NCI-H748 (cell line): Measurements from ENCODE around the gene LBR.
A peak's percentile ranks its signal among the peaks of the same experiment; 100 is the strongest.
"Not testable (repeated sequence)": the region's sequence is repeated elsewhere in the genome, so short reads cannot be mapped to it uniquely, and the experiment has no call there.

Experiments used
- DNase-seq: peaks from one replicate; lab custom pipeline; 2025; ENCODE audit not compliant: unreplicated experiment; lab: John Stamatoyannopoulos, UW

LBR gene

DNA sequence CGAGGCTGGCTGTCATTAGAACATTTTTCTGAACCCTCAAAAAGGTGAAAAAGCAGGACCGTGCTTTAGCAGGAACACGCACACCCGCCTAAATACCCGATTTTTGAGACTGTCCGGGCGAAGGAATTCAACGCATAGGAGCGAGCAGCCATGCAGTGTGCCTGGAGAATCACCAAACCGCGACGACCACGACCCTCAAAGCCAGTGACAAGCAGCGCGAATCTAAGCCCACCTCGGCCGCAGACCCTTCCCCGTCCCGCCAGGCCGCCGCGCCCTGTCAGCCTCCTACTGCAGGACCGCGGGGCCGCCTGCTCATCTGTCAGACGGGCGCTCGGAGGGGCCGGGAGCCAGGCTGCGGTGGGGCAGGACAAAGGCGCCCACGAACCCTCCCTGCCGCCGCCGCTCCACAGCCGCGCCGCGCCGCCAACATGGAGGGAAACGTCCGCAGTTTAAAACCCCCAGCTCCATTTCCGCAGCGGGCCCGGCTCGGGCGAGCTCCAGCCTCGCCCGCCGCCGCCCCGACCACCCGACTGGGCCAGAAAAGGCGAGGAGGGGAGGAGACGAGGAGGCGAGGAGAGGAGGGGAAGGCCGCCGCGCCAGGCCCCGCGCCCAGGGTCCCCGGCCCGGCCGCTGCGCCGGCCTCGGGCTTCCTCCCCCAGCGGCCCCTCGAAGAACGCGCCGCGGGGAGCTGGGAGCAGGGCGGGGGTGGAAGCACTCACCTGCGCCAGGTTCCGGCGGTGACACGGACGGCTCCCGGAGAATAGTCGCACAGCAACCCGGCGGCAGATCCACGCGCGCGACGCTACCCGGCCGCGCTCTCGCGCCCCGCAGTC lies at the start of gene LBR:
LBR (minus strand) TSS at position 804 of the 833 bp plus-strand sequence. CDS start 3,963 bp downstream, outside the sequence.
- no peak for DNase-seq

DNA sequence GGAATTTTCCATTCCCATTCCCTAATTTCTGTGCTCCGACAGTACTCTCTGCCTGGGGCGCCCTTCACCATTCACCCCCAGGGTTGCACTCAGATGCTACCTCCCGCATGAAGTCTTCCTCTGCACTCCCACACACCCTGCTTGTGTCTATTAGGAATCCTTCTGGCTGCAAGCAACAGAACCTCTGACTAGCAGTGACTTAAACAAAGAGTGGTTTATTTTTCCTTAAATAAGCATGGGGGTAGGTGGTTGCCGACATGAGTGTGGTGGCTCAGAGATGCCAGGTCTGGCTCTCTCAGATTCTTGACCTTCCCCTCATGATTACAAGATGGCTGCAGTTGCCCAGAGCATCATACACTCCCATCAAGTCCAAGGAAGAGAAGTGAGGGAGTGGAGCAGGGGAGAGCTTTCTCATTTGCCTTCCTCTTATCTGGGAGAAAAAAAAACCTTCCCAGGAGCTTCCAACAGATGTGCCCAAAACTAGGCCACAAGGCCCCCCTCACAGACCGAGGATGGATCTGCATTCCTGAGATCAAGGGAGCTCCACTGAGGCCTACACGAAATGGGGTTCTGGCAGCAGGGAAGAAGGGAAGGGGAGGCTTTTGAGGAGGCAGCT lies 49.6 kb upstream of the LBR start:
- DNase-seq, result no peak

DNA sequence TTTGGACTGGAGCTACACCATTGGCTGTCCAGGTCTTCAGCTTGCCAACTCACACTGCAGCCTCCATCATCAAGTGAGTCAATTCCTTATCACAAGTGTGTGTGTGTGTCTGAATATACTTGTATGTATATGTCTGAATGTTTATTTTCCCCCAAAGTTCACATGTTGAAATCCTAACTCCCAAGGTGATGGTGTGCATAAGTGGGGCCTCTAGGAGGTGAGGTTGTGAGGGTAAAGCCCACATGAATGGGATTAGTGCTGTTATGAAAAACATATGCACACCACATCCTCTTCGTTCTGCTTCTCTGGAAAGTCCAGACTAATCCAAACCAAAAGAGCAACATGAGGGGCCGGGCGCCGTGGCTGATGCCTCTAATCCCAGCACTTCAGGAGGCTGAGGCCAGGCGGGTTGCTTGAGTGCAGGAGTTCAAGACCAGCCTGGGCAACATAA lies 48.7 kb upstream of the LBR start:
- DNase-seq, result no peak

DNA sequence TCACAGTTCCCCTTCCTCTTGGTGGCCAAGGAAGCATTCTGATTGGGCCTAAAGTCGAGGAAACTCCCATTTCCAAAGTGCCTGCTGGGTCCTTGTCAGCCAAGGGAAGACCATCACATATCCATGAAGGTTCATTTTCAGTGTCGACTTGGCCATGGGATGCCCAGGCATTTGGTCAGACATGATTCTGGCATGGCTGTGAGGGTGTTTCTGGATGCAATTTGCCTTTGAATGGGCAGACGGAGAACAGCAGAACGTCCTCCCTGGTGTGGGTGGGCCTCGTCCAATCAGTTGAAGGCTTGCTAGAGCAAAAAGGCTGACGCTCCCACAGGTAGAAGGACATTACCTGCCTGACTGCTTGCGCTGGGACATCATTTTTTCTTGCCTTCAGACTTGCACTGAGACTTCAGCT lies 48.3 kb upstream of the LBR start:
- no peak for DNase-seq

DNA sequence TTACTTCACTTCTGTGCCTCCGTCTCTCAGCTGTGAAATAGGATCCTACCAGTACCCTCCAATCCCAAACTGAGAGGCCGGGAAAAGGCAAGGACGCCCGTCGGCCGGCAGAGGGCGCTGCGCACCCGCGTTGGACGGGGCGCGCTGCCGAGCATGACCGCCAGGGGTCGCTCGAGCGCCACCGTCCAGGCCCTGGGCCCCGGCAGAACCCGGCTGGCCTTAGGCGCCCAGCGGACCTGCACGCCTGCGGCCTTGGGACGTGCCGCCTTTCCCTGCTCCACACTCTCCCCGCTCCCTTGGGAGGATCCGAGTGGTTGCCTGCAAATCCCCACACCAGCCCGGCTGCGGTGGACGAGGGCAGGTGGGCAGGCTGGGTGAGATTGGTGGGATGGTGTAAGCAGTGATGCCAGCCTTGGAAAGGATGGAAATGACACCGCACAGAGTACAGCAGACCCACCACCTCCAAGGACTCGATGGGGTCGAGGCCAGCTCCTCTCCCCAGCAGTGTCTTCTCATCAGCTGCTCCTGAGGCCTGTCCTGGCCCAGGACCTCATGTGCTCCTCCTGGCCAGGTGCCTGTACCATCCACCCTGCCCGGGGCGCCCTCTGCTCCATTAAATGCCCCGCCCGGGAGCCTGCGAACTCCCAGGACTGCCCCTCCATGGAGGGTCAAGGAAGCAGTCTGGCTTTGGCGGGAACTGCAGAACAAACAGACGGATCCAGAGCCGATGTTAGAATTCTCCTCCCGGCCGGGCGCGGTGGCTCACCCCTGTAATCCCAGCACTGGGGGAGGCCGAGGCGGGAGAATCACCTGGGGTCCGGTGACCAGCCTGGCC lies 47.4 kb upstream of the LBR start:
- peak; percentile 61 for DNase-seq

DNA sequence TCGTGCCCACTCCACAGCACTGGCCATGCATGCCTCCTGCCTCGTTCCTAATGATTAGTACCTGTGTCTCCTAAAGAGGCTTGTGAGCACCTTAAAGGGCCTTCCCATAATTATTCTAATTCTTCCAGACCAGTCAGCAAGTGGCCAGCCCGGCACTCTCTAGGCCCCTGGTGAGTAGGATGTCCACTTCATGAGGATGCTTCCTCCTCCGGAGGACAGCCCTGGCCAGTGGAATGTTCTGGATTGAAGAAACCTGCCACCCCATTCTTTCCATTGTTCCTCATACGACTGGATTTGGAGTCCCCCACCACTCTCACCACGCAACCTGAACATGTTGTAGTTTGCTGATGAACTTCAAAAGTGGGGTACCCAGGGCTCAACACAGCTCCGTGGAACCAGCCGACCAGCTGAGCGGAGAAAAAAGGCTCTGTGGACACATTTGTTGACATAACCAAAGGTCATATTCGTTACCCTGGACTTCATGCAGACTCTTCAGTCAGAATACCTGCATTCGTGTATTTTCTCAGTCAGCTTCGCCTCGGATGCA lies 46.7 kb upstream of the LBR start:
- no peak for DNase-seq

DNA sequence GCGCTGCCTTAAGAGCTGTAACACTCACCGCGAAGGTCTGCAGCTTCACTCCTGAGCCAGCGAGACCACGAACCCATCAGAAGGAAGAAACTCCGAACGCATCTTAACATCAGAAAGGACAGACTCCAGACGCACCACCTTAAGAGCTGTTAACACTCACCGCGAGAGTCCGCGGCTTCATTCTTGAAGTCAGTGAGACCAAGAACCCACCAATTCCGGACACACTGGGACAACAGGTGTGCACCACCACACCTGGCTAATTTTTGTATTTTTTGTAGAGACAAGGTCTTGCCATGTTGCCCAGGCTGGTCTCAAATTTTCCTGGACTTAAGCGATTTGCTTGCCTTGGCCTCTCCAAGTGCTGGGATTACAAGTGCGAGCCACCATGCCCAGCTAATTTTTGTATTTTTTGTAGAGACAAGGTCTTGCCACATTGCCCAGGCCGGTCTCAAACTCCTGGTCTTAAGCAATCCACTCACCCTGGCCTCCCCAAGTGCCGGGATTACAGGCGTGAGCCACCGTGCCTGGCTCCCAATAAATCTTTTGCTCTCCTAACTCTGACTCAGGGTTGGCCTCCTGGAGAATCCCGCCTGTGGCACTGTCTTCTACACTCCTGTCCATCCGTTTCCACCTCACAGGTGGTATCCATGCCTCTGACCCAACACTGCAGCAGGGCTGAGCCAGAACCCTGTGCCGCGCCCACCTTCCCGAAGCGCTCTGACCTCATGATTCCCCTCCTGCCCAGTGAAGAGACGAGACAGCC lies 46.0 kb upstream of the LBR start:
- not testable (repeated sequence) for DNase-seq

DNA sequence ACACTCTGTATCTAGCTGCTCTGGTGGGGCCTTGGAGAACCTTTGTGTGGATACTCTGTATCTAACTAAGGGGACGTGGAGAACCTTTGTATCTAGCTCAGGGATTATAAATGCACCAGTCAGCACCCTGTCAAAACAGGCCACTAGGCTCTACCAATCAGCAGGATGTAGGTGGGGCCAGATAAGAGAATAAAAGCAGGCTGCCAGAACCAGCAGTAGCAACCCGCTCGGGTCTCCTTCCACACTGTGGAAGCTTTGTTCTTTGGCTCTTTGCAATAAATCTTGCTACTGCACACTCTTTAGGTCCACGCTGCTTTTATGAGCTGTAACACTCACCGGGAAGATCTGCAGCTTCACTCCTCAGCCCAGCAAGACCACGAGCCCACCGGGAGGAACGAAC lies 45.4 kb upstream of the LBR start:
- peak; percentile 13 for DNase-seq

DNA sequence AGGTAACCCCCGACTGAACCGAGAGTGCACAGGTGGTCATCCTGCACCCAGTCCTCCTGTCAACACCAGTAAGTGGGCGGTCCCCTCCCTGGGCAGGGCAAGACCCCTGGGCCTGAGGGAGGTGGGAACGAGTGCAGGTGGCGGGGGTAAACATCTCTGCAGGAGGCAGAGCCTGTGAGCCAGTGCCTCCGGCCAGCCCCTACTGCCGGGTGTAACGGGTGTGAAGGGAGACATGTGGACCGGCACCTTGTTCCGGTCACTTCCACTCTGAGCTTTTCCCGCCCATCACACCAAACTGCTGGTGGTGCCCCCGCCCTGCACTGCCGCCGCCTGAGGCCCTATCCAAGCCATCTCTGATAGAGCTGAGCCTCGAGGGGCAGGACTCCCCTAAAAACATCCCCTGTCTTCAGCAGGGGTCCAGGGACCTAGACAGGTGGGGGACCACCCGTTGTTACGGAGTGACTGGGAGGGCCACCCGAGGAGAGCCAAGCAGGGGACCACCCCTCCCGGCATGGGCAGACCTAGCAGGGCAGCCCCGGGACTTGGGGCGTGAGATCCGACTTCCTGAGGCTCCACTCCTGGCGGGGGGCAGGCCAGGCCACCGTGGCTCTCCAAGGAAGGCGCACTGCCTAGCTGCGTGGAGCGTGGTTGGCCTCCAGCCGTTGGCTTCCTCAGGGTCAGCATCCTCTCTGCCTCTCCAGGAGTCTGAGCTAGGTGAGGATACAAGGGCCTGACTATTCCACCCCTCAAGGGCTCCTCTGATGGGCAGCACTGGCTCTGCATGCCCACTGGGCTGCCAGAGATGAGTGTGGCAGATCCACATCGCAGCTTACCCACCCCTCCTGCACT lies 43.8 kb upstream of the LBR start:
- DNase-seq, result no peak

DNA sequence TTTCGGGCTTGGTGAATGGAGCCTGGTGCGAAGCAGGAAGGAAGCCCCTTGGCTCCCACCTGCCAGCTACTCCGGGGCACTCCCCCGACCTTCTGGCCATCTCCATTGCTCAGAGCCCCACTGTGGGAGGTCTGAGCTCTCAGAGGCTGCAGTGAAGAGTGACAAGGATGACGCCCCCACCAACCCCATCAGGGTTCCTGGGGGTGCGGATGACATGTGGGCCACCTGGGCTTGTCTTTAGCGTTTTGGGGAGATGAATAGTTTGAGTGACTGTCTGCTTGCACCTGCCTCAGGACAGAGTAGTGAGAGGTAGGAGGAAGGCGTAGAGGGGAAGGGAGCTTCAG lies 43.2 kb upstream of the LBR start:
- DNase-seq, result no peak

DNA sequence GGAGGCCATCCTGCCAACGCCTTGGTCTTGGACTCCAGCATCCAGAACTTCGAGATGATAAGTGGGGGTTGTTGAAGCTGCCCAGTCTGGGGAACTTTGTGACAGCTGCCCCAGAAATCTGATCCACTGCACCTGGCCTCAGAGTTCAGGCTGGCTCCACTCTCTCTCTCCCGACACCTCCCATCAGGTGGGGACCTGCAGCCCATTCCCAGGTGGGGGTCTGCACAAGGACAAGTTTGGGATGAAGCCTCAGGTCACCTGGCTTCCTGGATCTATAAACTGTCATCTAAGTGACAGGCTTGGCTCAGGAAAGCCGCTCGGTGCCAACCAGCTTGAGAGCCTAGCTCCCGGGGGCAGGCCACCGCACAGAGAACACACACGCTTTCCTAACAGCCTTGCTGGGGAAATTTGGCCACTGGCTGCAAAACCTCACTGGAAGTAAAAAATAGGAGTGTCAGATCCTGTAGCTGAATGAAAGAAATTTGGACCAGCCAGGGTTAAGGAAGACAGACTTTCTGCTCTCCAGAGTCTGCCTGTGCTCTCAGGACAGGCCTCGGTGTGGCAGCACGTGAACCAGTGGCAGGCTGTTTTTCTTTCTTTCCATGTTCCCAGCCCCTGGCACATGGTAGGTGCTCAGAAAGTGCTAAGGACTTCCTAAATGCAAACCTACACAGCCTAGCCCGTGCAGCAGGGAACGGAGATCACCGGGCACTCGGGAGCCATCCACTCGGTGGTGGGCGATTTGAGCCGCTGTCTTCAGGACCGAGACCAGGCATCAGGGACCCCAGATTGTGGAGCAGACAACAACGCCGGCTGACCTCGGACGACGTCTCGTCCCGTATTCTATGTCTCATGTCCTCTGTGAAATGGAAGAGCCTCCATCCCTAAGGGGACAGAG lies 42.6 kb upstream of the LBR start:
- no peak for DNase-seq

DNA sequence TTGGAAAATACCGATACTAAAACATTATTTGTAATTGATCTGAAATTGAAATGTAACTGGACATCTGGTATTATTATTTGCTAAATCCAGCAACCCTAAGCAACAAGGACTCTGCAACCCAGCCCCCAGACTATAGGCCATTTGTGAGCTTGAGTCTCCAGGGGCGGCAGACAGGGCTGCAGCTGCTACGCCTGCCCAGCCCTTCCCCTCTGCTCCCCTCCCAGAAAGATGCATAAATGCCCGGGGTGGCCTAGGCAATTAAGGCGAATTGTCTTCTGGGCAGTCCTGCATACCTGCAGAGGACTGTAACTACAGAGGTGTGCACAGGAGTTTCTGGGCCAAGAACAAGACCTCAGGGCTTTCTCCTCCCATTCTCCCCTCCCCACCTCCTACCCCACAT lies 41.2 kb upstream of the LBR start:
- DNase-seq, result no peak

DNA sequence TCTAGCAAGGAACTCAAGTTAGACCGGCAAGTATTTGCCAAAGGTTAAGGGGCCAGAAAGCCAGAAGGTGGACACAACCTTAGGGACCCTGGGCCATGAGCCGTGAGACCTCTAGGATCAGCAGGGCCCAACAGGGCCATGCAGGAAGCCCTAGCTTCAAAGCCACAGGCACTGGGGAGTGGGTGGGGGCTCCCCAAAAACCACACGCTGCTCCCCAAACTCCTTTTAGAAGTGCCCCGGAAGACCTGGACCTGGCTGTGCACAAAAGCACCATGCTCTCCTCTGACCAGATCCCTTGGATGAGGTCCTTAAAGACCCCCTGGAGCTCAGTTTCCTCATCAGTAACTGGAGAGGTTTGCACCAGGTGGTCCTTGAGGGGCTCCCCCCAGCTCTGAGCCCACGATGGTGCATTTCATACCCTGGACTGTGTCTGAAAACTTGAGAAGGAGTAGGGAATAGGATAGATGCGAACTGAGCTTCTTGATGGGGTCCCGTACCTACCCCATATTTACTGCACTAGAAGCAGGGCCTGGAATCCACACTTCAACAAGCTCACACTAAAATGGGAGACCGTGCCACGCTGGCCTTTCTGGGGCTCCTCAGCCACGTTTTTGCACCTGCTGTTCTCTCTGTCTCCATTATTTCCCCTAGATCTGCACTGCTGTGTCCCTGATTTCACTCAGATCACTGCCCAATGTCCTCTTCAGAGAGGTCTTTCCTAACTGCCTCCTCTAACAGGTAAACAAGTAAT lies 40.6 kb upstream of the LBR start:
- no peak for DNase-seq

DNA sequence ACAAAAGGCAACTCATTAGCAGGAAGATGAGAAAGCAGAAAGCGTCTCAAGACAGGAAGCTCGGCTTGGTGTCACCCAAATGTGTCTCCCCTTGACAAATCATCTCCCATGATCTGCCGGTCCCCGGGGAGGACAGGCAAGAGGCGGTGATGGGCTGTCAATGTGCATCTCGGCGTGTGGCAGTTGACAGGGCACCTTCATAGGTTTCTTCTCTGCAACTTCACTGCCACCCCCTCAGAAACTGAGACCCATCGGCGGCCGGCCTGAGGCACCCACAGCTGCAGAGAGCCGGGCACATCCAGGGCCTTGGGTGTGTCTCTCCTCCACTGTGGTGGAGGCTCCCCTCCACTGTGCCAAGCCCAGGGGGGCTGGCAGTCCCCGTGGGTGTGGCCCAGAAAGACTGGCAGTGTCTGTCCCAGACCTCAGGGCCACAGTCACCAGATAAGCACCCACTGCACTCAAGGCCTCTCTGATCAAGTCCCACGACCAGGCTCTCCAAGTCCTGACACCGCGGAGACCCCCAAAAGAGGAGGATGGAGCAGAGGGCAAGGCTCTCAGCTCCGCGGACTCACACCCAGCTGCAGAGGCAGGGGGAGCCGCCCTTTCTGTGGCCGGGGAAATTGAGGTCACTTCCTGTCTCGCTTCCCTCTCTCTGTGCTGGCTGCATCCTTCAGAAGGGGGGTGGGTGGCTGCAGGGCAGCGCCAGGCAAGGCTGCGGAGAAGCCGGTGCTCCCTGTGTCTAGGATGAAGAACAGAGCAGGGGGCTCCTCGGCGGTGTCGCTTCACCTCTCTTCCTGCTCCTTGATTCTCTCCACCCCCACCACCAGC lies 39.6 kb upstream of the LBR start:
- no peak for DNase-seq

DNA sequence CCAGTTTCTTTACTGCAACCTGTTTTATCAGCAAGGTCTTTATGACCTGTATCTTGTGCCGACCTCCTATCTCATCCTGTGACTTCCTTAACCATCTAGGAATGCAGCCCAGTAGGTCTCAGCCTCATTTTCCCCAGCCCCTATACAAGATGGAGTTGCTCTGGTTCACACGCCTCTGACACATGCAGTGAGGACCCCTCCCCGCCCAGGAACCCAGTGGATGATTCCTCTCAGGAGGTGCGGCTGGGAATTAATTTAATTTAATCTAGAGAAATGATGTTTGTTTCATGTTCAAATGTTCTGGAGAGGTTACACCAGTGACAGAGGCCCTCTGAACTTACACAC lies 39.0 kb upstream of the LBR start:
- DNase-seq, result no peak

DNA sequence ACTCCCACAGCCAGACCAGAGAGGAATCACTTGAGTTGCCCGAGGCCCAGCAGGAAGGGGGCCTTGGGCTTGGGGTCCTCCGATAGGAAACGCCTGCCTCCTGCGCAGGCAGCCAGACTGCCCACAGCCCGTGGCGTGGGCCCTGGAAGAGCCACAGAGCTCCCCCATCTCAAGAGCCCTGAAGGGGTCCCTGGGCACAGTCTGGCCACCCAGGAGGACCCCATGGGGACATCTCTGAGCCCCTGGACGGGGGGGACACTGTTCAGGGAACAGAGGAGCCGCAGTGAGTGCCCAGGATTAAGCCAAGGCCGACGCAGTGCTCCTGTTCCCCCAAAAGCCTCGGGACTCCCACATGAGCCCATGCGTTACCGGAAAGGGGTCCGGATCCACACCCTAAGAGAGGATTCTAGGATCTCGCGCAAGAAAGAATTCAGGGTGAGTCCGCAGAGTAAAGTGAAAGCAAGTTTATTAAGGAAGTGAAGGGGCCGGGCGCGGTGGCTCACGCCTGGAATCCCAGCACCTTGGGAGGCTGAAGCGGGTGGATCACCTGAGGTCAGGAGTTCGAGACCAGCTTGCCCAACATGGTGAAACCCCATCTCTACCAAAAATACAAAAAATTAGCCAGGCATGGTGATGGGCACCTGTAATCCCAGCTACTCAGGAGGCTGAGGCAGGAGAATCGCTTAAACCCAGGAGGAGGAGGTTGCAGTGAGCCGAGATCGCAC lies 38.1 kb upstream of the LBR start:
- no peak for DNase-seq
